Activated T-helper 2 cell treated with anti-CD3 and anti-CD28 coated beads, Interferon-gamma antibody, Interleukin-2, Interleukin-4, amounts not matched to agents 10 μg/mL and 5 μg/mL and 100 μg/mL, durations not matched to agents 14 hours and 24 hours and 36 hours (primary cell): ENCODE results near the gene ALG3. TPM values are rescaled to one million over a fixed set of nuclear protein-coding genes. Genes with fewer than 3 reads are reported as not detected.
"Not testable (repeated sequence)": the region's sequence is repeated elsewhere in the genome, so short reads cannot be mapped to it uniquely, and the experiment has no call there.

Experiments
- DNase-seq: peaks from one replicate; pipeline ENCODE4 v3.0.0; 2021; ENCODE audit warnings: low spot score
- H3K27ac Mint-ChIP-seq: one replicate; pipeline ENCODE4 v1.8.0; 2021; ENCODE audit warnings: mixed read lengths
- H3K27me3 Mint-ChIP-seq: one replicate; pipeline ENCODE4 v1.8.0; 2021; ENCODE audit warnings: low read depth, mixed read lengths
- H3K36me3 Mint-ChIP-seq: one replicate; pipeline ENCODE4 v1.8.0; 2021; ENCODE audit warnings: low read depth, mixed read lengths
- H3K4me1 Mint-ChIP-seq: one replicate; pipeline ENCODE4 v1.8.0; 2021; ENCODE audit warnings: low read depth, mixed read lengths
- H3K4me3 Mint-ChIP-seq: one replicate; pipeline ENCODE4 v1.8.0; 2021; ENCODE audit warnings: low read depth, mild to moderate bottlenecking, moderate library complexity, mixed read lengths
- H3K9me3 Mint-ChIP-seq: one replicate; pipeline ENCODE4 v1.8.0; 2021; ENCODE audit warnings: mixed read lengths
- intact Hi-C: fragments of 100-400 bp; cut with micrococcal nuclease; formaldehyde crosslinking; loops from one replicate; pipeline ENCODE4 v1.15.1; 2023
- total RNA-seq: library from RNA; stranded (reverse); gene quantifications from 2 replicates; pipeline ENCODE4 v1.2.3, GENCODE V29; 2022

ALG3 gene
- total RNA-seq, 1 donor from 2014 or later = 66.6 TPM

DNA sequence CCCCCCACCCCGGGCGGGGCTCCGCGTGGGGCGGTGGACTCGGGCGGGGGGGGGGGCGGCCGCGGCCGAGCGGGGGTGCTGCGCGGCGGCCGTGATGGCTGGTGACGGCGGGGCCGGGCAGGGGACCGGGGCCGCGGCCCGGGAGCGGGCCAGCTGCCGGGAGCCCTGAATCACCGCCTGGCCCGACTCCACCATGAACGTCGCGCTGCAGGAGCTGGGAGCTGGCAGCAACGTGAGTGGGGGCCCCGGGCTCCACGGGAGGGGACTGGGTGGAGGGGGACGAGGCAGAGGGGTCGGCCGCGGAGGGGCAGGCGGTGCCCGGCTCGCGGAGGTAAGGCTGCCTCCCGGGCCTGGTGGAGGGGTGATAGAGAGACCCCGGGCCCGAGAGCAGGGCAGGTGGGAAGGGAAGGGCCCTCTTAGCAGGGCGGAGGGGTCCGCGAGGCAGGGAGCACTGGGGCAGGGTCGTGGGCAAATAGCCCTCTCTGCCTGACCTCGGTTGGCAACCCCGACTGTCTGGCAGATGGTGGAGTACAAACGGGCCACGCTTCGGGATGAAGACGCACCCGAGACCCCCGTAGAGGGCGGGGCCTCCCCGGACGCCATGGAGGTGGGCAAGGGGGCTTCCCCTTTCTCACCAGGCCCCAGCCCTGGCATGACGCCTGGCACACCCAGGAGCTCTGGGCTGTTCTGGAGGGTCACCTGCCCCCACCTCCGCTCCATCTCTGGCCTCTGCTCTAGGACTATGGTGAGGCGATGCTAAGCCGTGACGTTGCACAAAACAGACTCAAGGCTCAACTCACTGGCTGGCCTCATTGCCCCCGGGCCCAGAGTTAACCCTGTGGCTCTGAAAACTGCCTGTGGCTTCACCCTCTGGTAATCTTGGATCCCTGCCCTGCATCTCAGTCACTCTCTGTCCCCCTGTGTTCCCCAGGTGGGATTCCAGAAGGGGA is 27.5 kb upstream of the ALG3 start, which contains the start of gene ECE2:
Gene ECE2, plus strand, starts transcription at position 62 of the 950 bp plus-strand sequence. Its CDS starts 132 bp downstream, at position 194.
- intact Hi-C loops = no loop called here
- H3K36me3 Mint-ChIP-seq = no peaks in the 10 kb centered on the region
- no peaks in the 10 kb centered on the region for H3K4me1 Mint-ChIP-seq
- no peak within 1 kb of the TSS for H3K27ac Mint-ChIP-seq
- H3K4me3 Mint-ChIP-seq = no peak within 1 kb of the TSS
- H3K27me3 Mint-ChIP-seq = peaks cover 48% of the 10 kb centered on the region
- no peak for DNase-seq
- H3K9me3 Mint-ChIP-seq = no peaks in the 10 kb centered on the region

GRCh38 chr3:184275381-184275701 is 26.6 kb upstream of the ALG3 start:
- H3K36me3 Mint-ChIP-seq = no peaks in the 10 kb centered on the region
- no peak overlapping the region for H3K27ac Mint-ChIP-seq
- intact Hi-C loops = no loop called here
- H3K4me1 Mint-ChIP-seq = no peaks in the 10 kb centered on the region
- H3K4me3 Mint-ChIP-seq = no peak overlapping the region
- H3K9me3 Mint-ChIP-seq = no peaks in the 10 kb centered on the region
- peaks cover 48% of the 10 kb centered on the region for H3K27me3 Mint-ChIP-seq
- DNase-seq = no peak

GRCh38 chr3:184272269-184272668 is 23.5 kb upstream of the ALG3 start:
- Mint-ChIP-seq H3K4me1 (no peaks in the 10 kb centered on the region), H3K9me3 (no peaks in the 10 kb centered on the region), H3K27me3 (peaks cover 35% of the 10 kb centered on the region), H3K27ac (no peak overlapping the region), H3K36me3 (no peaks in the 10 kb centered on the region), H3K4me3 (no peak overlapping the region)
- DNase-seq = no peak
- intact Hi-C loops = no loop called here

GRCh38 chr3:184267249-184267648 is 18.5 kb upstream of the ALG3 start:
- DNase-seq, intact Hi-C loops: not testable (repeated sequence)

GRCh38 chr3:184262764-184263179 is 14.0 kb upstream of the ALG3 start:
- H3K9me3 Mint-ChIP-seq = no peaks in the 10 kb centered on the region
- H3K36me3 Mint-ChIP-seq = peaks cover 9% of the 10 kb centered on the region
- H3K27me3 Mint-ChIP-seq = peaks cover 47% of the 10 kb centered on the region
- intact Hi-C loops = no loop called here
- no peak overlapping the region for H3K27ac Mint-ChIP-seq
- H3K4me1 Mint-ChIP-seq = peaks cover 14% of the 10 kb centered on the region
- DNase-seq = no peak
- H3K4me3 Mint-ChIP-seq = peak overlapping the region; percentile 72

More at GRCh38 chr3:184267249-184267648, 18.5 kb upstream of the ALG3 start:
- not testable (repeated sequence) for H3K4me3 Mint-ChIP-seq, H3K27ac Mint-ChIP-seq, H3K9me3 Mint-ChIP-seq, H3K36me3 Mint-ChIP-seq, H3K4me1 Mint-ChIP-seq
- peaks cover 32% of the 10 kb centered on the region for H3K27me3 Mint-ChIP-seq

DNA sequence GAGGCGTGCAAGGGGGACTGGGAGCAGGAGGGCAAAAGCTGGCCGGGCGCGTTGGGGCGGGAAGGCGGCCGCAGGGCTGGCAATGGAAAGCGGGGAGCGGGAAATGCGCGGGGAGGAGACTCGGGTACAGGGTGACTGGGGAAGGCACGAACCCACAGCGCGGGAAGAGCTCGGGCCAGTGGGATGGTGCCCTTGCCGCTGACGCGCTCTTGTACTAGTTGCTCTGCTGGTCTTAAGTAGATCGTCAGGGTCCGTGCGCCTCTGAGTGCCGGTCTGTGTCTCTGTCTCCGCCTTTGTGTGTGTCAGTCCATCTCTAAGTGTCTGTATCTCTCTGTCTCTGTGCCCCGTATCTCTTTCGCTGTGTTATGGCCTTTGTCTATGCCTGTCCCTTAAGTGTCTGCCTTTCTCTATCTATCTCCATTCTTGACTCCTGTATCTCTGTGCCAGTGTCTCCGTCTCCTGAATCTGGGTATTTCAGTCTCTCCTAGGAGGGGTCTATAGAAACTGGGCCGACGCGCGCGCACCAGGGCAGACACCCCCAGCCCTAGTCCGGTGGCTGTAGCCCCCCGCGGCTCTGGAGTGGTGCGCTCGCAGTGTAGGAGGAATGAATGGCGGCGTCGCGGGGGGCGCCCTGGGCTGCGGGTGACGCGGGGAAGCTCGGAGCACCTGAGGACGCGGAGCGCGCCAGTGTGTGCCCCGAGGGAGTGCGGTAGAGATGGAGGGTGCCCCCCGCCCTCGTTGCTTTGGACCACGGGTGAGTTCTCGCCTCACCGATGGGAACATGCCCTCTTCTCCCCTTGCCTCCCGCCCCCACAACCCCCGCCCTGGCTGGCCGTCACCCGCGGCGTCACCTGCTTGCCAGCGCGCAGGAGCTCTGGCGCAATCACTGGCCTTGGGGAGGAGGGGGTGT is 13.3 kb upstream of the ALG3 start:
- peak overlapping the region; percentile 6 for H3K27ac Mint-ChIP-seq
- peaks cover 9% of the 10 kb centered on the region for H3K36me3 Mint-ChIP-seq
- no peaks in the 10 kb centered on the region for H3K9me3 Mint-ChIP-seq
- intact Hi-C loops = loop anchor here (1.0 kb wide), 1 partner anchor 12 kb away; no protein-coding TSS in a partner anchor
- peaks cover 14% of the 10 kb centered on the region for H3K4me1 Mint-ChIP-seq
- DNase-seq = no peak
- peak overlapping the region; percentile 89 for H3K4me3 Mint-ChIP-seq
- H3K27me3 Mint-ChIP-seq = peaks cover 44% of the 10 kb centered on the region

DNA sequence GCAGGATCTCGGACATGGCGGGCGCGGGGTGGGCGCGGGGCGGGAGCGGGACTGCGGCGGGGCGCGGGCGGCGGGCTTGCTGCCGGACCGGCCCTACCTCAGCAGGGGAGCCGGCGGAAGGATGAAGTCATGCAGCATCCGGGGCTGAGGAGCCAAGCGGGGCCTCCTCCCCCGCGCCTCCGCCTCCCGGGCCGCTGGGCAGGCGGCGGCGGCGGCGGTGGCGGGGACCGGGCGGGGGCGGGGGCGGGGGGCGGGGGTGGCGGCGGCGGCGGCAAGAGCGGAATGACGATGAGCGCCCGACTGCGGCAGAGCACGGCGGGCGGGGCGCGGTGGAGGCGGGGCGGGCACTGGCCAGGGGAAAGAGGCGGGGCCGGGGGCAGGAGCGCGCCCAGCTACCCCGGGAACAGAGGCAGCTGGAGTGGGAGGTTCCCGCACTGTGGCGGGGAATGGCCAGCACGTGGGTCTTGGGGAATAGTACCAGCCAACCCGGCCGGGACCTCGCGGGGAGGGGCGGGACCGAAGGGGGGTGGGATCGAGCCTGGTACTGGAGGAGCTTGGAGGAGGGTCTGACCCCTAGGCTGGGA is 12.6 kb upstream of the ALG3 start, which contains the start of gene CAMK2N2:
Gene CAMK2N2, minus strand, starts transcription at position 284 of the 584 bp plus-strand sequence. Its CDS starts 268 bp downstream, at position 16.
- peak; percentile 42 for DNase-seq
- Mint-ChIP-seq H3K9me3 (no peaks in the 10 kb centered on the region), H3K4me1 (peaks cover 14% of the 10 kb centered on the region), H3K36me3 (peaks cover 9% of the 10 kb centered on the region), H3K27me3 (peaks cover 42% of the 10 kb centered on the region), H3K27ac (peak within 1 kb of the TSS; percentile 6), H3K4me3 (peak within 1 kb of the TSS; percentile 89)
- intact Hi-C loops = loop anchor here (1.0 kb wide), 1 partner anchor 11 kb away; no protein-coding TSS in a partner anchor

GRCh38 chr3:184260724-184261269 is 12.0 kb upstream of the ALG3 start:
- peak overlapping the region; percentile 72 for H3K4me3 Mint-ChIP-seq
- intact Hi-C loops = loop anchor here (1.0 kb wide), 1 partner anchor 10 kb away; no protein-coding TSS in a partner anchor
- no peak for DNase-seq
- H3K4me1 Mint-ChIP-seq = peaks cover 14% of the 10 kb centered on the region
- no peaks in the 10 kb centered on the region for H3K9me3 Mint-ChIP-seq
- H3K27me3 Mint-ChIP-seq = peaks cover 42% of the 10 kb centered on the region
- H3K27ac Mint-ChIP-seq = no peak overlapping the region
- H3K36me3 Mint-ChIP-seq = peaks cover 9% of the 10 kb centered on the region

DNA sequence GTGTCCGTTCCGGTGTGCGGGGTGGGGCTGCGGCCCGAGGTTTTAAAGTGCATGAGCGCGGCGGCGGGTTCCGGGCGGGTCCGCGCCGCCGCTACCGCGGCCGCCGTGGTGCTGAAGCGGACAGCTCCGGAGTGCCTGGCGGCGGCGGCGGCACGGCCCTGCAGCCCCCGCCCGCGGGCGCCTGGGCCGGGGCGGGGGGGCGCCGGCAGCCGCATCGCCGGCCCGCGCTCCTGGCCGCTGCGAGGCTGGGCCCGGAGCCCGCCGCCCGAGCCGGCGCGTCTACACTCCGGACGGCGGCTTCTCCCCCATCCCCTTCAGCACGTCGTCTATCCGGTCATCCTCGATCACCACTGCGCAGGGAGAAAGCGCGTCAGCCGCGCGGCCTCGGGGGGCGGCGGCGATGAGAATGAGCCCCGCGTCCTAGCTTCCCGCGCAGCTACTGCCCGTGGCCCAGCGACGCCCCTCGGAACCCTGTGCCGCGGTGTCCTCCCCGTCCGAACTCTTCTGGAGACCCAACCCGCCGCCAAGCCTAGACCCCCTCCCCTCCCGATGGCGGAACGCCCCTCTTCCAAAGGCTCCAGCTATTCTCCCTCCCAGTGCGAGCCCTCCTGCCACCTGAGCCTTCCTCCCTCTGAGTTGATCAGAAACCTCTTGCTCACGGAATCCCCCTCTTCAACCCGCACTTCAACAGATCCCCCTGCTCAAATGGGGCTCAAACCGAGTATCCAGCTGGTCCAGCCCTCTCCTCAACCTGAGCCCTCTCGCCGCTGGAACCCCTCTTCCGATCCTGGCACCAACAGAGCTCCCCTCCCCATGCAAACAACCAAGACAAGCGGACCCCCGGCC is 11.3 kb upstream of the ALG3 start:
- Mint-ChIP-seq H3K27me3 (peaks cover 38% of the 10 kb centered on the region), H3K27ac (no peak overlapping the region), H3K4me3 (peak overlapping the region; percentile 72)

GRCh38 chr3:184259396-184259877 is 10.7 kb upstream of the ALG3 start:
- Mint-ChIP-seq H3K9me3 (no peaks in the 10 kb centered on the region), H3K27ac (no peak overlapping the region), H3K27me3 (peaks cover 33% of the 10 kb centered on the region), H3K4me1 (peaks cover 17% of the 10 kb centered on the region), H3K4me3 (peak overlapping the region; percentile 1), H3K36me3 (peaks cover 9% of the 10 kb centered on the region)
- intact Hi-C loops = no loop called here
- DNase-seq = no peak

More for the DNA sequence above, 11.3 kb upstream of the ALG3 start:
- DNase-seq = peak; percentile 23
- peaks cover 17% of the 10 kb centered on the region for H3K4me1 Mint-ChIP-seq
- peaks cover 9% of the 10 kb centered on the region for H3K36me3 Mint-ChIP-seq
- intact Hi-C loops = no loop called here
- no peaks in the 10 kb centered on the region for H3K9me3 Mint-ChIP-seq

GRCh38 chr3:184258926-184259325 is 10.2 kb upstream of the ALG3 start:
- Mint-ChIP-seq H3K4me3 (no peak overlapping the region), H3K27me3 (peaks cover 33% of the 10 kb centered on the region), H3K9me3 (no peaks in the 10 kb centered on the region), H3K27ac (no peak overlapping the region), H3K36me3 (peaks cover 9% of the 10 kb centered on the region), H3K4me1 (peaks cover 17% of the 10 kb centered on the region)
- intact Hi-C loops = no loop called here
- DNase-seq = no peak
